GM19240 (cell line): ENCODE data around the gene NUDT5.
"Not testable (repeated sequence)": the region's sequence is repeated elsewhere in the genome, so short reads cannot be mapped to it uniquely, and the experiment has no call there.

ENCODE experiments used
- DNase-seq: peaks from one replicate; pipeline ENCODE4 v3.0.0; 2011; ENCODE audit warnings: low spot score; ENCODE audit not compliant: insufficient read length

The NUDT5 gene

GRCh38 chr10:12195603-12196506 lies at the start of gene NUDT5, which contains the start of gene CDC123:
TSS of gene NUDT5 (minus strand) at chr10:12195891. CDS start at chr10:12186291, 9,600 bp downstream.
TSS of gene CDC123 (plus strand) at chr10:12196188. CDS start at chr10:12196246, 58 bp downstream.
- peak; percentile 68 for DNase-seq

- DNase-seq, result no peak
Measured at GRCh38 chr10:12243864-12244620, 48.4 kb upstream of the NUDT5 start.

DNA sequence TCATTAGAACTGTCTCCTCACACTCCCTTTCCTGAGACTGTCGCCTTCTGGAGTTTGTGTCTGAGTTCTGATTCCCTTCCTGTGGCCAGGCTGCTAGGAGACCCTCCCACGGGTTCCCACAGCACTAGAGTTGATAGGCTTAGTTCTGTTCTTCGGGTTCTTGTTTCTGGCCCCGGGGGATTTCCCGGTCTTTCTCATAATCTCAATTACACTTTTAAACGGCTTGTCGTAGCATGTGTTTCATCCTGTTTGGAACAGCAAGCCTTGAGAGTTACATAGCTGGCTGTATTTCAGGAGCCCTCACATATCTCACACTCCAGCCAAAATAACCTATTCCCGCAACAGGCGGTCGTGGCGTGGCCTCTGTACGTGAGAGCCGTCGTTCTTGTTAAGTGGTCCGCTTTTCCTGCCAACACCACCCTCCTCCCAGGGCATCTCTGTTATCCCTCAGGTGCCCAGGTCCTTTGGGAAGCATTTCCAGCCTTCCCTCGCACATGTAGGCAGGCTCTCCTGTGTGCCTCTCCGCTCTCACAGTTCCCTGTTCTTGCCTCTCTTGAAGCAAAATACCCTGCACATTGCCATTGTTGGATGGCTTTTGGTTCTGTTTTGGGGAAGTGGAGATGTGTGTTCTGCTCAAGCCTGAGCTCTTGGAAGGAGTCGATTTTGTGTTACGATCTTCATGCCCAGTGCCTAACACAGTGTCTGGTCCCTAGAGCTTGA lies 46.3 kb upstream of the NUDT5 start:
- DNase-seq, result peak; percentile 43

DNA sequence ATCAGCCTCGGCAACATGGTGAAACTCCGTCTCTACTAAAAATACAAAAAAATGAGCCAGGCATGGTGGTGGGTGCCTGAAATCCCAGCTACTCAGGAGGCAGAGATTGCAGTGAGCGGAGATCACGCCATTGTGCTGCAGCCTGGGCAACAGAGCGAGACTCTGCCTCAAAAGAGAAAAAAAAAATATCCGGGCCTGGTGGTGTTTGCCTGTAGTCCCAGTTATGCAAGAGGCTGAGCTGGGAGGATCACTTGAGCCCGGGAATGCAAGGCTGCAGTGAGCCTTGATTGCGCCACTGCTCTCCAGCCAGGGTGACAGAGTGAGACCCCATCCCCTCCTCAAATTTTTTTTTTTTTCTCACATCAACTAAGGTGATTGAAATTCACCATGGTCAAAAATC lies 43.1 kb upstream of the NUDT5 start:
- DNase-seq, result no peak

- DNase-seq, result no peak
Measured at GRCh38 chr10:12237265-12238220, 41.9 kb upstream of the NUDT5 start.

- no peak for DNase-seq
Measured at GRCh38 chr10:12235796-12236195, 40.1 kb upstream of the NUDT5 start.

- DNase-seq, result no peak
Measured at GRCh38 chr10:12235116-12235694, 39.5 kb upstream of the NUDT5 start.

DNA sequence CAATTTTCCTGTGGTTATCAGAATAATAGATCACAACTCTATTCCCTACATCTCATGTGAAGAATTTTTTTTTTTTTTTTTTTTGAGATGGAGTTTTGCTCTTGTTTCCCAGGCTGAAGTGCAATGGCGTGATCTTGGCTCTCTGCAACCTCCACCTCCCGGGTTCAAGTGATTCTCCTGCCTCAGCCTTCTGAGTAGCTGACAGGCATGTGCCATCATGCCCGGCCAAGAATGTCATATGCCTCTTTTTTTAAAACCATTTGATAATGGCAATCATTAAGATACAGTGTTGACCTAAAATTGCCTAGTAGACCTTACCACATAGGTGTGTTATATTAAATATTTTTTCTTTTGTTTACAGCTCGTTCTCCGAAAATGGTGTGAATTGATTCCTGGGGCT lies 39.0 kb upstream of the NUDT5 start:
- DNase-seq, result not testable (repeated sequence)

DNA sequence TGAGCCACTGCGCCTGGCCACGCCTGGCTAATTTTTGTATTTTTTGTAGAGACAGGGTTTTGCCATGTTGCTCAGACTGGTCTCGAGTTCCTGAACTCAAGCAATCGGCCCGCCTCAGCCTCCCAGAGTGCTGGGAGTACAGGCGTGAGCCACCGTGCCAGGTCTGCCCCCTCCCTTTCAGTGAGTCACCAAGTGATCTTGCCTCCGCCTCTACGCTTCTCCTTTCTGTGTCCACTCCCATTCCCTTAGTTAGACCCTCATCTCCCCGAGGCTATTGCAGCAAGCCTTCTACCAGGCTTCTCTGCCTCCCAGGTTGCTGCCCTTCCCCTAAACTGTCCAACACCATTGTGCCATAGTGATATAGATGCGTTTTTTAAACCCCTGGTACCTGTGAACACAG lies 33.2 kb upstream of the NUDT5 start:
- DNase-seq, result no peak

GRCh38 chr10:12226438-12226837 lies 30.7 kb upstream of the NUDT5 start:
- DNase-seq, result not testable (repeated sequence)

DNA sequence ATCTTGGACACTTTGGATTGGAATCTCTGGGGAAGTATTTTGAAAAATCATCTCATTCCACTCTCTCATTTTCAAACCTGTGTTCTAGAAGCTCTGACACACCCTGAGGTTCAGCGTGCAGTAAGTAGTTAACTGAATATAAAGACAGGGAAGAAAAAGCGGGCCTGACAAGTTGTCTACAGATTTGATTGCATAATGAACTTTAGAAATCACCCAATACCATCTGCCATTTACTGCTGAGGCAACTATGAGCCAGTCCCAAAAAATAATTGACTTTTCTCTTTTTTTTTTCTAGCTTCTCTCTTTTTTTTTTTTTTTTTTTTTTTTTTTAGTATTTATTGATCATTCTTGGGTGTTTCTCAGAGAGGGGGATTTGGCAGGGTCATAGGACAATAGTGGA lies 29.8 kb upstream of the NUDT5 start:
- DNase-seq, result no peak

- DNase-seq, result no peak
Measured at GRCh38 chr10:12221323-12222298, 25.9 kb upstream of the NUDT5 start.

DNA sequence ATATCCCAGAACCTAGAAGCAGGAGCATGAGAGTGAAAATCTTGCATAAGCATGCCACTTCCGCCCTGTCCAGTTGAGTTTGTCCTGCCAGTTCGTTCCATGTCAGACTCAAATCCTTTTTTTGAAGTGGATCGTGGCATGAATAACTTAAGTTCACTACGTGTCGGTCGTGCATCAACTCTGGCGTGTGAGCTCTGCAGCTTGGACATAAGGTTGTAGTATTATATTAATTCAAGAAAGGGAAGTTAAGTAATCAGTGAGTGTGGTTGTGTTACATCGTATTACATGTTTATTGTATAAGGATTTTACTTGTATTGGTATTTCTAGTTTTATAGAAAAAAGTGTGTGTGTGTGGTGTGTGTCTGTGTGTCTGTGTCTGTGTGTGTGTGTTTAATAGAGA lies 23.3 kb upstream of the NUDT5 start:
- no peak for DNase-seq

DNA sequence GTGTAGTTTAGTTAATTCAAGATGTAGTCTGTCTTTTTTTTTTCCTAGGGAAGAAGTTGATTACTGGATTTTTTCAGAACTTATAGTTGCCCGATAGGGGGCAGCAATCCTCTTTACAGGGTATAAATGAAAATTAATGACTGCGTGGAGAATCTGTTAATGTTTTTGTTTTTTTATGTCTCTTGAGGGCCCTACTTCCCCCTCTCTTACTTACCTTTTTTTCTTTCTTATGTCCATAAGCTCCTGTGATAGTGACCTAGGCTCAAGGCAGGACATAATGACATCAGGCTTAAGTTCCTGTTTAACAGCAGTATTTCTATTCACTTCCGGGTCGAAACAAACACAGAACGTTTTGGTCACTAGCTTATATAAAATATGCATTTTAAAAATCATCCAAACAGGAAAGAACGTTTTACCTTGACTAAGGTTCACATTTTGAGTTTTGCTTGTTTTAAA lies 19.1 kb upstream of the NUDT5 start:
- DNase-seq, result no peak

DNA sequence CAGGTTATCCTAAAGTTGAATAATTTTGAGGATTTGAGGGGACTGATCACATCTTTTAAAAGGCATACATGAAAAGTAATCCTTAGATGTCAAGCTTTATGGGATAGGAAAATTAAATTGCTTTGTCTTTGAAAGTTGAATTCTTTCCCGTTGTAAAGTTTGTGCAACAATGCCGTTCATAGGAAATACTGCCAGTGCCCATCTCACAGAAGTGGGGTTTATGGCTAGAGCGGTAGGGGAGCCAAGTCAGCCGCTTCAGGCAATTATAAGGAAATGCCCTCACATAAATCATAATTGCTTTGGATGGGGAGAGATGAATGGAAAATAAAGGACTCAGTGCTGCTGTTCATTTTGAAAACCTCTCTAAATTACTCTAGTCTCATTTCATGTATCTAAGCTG lies 18.4 kb upstream of the NUDT5 start:
- DNase-seq, result no peak

- no peak for DNase-seq
Measured at GRCh38 chr10:12213621-12214020, 17.9 kb upstream of the NUDT5 start.

DNA sequence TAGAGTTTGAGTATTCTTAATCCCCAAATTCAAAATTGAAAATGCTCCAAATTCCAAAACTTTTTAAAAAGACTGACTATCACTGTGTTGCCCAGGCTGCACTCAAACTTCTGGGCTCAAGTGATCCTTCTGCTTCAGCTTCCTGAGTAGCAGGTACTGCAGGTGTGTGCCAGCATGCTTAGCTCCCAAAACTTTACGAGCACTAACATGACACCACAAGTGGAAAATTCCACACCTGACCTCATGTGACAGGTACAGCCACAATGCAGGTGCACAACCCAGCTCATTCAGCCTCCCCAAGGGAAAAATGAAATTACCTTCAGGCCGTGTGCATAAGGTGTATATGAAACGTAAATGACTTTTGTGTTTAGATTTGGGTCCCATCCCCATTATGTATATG lies 16.8 kb upstream of the NUDT5 start:
- DNase-seq, result no peak

- DNase-seq, result no peak
Measured at GRCh38 chr10:12208460-12208859, 12.8 kb upstream of the NUDT5 start.

GRCh38 chr10:12207114-12207513 lies 11.4 kb upstream of the NUDT5 start:
- no peak for DNase-seq
